ENCODE data around the gene DDAH1.
A peak's percentile ranks its signal among the peaks of the same experiment; 100 is the strongest.

The DDAH1 gene

DNA sequence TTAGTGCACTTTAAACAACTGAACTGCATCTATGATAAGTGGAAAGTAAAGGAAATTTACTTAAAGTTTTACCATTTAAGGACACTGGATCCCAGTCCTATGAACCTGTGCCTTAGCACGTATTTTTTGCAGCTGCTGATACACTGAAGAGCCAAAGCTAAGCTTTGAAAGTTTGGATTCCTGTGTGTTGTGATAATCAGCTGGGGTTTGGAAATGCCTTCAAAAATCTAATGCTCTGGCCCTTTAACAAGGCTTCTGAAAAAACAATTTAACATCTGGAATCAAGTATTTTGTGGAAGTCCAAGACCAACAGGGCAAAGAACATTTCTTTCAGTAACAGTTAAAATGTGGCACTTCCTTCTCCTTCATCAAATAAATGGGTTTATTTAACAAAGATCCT is 51.8 kb downstream of the DDAH1 start:
- TF ChIP-seq, protein P1, sequence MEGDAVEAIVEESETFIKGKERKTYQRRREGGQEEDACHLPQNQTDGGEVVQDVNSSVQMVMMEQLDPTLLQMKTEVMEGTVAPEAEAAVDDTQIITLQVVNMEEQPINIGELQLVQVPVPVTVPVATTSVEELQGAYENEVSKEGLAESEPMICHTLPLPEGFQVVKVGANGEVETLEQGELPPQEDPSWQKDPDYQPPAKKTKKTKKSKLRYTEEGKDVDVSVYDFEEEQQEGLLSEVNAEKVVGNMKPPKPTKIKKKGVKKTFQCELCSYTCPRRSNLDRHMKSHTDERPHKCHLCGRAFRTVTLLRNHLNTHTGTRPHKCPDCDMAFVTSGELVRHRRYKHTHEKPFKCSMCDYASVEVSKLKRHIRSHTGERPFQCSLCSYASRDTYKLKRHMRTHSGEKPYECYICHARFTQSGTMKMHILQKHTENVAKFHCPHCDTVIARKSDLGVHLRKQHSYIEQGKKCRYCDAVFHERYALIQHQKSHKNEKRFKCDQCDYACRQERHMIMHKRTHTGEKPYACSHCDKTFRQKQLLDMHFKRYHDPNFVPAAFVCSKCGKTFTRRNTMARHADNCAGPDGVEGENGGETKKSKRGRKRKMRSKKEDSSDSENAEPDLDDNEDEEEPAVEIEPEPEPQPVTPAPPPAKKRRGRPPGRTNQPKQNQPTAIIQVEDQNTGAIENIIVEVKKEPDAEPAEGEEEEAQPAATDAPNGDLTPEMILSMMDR (IDR thresholded peaks at IDR 0.05; ENCODE audit: insufficient read depth, low read depth, low read length, missing control alignments) = no peak
- DNase-seq (ENCODE audit: low read depth) = no peak
- no peak overlapping the region for H3K4me3 ChIP-seq (ENCODE audit: low read length)

DNA sequence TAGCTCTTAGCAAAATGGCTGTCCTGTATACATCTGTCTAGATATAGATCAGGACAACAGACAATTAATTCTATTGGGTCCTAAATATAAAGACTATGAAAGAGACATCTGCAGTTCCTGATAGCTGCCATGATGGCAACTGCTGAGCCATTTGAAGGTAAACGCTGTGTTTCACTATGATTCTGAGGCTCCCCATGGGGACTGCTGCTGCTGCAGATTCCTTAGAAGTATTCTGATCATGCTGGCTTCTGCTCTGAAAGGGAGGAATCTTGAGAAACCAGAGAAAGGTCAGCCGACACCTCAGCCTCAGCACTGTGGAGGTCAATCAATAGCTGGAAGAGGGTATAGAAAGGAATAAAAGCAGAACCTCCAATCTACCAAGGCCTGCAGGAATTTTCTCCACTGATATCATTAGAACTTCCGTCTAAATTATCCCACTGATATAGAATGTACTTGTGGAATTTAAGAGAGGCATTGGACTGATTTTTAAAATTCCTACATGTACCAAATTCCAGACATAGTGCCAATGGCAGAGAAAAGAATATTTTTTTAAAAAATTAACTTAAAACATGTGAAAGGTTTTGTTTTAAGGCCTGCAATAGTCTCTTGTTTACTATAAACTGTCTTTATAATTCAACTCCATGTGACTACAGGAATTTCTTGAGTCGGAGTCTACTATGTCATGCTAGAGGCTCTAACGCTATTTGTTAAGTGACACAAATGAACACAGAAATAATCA is 53.2 kb downstream of the DDAH1 start:
- TF ChIP-seq, protein P1 (IDR thresholded peaks at IDR 0.05; ENCODE audit: insufficient read depth, low read depth, low read length, missing control alignments) = no peak
- DNase-seq (ENCODE audit: low read depth) = no peak
- H3K4me3 ChIP-seq (ENCODE audit: low read length) = no peak overlapping the region

DNA sequence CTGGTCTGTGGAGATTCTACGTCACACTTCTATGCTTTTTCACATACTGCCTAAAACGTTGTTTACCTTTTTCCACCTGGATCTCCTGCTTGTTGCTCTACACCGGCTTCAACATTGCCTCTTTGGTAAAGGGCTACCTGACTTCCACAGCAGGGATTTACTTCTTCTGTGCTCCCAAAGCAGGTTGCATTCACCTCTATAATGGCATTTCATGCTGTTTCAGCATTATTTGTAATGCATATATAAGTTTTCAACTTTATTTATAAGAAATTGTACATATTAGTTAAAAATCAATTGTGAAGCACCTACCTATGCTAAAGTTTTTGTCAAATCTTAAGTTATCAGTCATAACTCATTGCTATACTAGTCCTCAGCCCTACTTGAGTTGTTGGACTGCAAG is 55.4 kb downstream of the DDAH1 start:
- H3K4me3 ChIP-seq (ENCODE audit: low read length) = no peak overlapping the region
- DNase-seq (ENCODE audit: low read depth) = no peak
- TF ChIP-seq, protein P1 (IDR thresholded peaks at IDR 0.05; ENCODE audit: insufficient read depth, low read depth, low read length, missing control alignments) = no peak

DNA sequence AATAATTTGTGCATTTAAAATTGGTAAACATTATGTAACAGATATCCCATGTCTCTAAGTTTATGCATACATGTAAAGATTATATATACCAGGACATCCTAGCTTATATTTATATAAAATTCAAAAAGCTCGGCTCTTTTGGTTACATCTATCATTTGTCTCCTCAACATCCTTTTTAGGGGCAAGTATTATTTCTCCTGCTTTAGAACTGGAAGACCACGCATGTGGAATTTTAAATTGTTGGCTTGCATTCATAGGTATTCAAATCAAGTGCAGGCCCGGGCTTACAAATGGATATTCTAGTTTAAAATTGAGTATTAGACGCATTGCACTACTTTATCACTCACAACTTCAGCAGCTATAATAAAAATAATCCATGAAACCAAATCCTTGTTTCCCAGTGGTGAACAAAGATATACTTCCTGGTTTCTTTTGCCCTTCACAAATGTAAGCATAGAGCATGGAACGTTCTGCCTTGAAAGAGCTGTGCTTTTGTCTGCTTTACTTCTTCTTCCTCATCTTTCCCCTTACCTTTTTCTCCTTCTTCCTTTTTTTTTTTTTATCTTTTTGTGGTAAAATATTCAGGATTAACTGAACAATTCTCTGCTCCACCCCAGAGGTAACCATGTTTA is 57.1 kb downstream of the DDAH1 start:
- TF ChIP-seq, protein P1 (IDR thresholded peaks at IDR 0.05; ENCODE audit: insufficient read depth, low read depth, low read length, missing control alignments) = no peak
- no peak for DNase-seq (ENCODE audit: low read depth)
- H3K4me3 ChIP-seq (ENCODE audit: low read length) = no peak overlapping the region

DNA sequence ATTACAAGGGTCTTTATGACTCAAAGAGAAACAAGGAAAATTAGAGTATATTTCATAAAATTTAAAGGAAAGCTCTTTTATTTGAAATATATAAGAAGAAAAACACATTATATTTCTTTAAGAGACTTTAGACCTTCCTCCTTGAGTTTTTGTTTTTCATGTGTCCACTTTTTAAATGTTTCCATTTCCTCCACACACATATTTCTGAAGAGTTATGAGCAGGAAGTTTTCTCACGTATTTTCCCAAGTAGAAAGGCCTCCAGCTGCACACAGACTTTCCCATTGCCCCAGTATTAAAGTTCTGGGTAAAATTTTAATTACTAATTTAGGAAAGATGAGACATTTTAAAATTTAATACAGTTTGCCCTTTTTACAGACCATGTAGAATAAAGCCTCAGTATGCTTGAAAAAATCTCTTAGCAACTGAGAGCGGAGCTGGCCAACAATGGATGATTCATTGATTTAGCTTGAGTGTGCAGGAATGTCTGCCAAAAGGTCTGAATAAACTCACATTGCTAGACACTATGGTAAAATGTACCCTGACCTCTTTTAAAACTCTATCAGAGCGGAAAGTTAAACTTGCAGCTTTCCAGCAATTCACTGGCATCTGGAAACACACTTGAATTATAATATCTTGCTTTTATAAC is 57.9 kb downstream of the DDAH1 start:
- no peak overlapping the region for H3K4me3 ChIP-seq (ENCODE audit: low read length)
- TF ChIP-seq, protein P1 (IDR thresholded peaks at IDR 0.05; ENCODE audit: insufficient read depth, low read depth, low read length, missing control alignments) = no peak
- DNase-seq (ENCODE audit: low read depth) = peak; percentile 76

DNA sequence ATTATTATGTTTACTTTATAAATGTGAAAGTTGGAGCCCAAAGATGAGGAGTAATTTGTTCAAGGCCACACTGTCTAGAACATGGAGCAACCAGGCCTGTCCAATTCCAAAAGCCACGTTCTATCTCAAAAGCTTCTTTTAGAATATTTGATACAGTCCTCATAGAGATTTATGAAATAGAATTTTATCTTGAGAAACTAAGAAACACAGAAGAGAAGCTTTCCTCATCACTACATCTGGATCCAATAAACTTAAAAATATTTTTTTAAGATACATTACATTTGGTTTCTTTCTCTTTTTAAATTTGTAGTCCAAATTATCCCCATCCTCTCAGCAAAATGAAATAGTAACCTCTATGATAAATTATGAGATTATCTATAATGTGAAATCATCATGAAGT is 58.9 kb downstream of the DDAH1 start:
- H3K4me3 ChIP-seq (ENCODE audit: low read length) = no peak overlapping the region
- no peak for DNase-seq (ENCODE audit: low read depth)
- TF ChIP-seq, protein P1 (IDR thresholded peaks at IDR 0.05; ENCODE audit: insufficient read depth, low read depth, low read length, missing control alignments) = no peak

All from epithelial cell of esophagus (primary cell).